DMS153 treated with DMSO at 0.1 percent for 48 hours (cell line): Measurements from ENCODE around the gene ENAH.
"Not testable (repeated sequence)": the region's sequence is repeated elsewhere in the genome, so short reads cannot be mapped to it uniquely, and the experiment has no call there.

ENCODE experiments used
- DNase-seq: peaks from one replicate; lab custom pipeline; 2025; ENCODE audit not compliant: unreplicated experiment; lab: John Stamatoyannopoulos, UW

Gene ENAH

GRCh38 chr1:225474986-225475820, 177.7 kb downstream of the ENAH start:
- DNase-seq, result peak; percentile 85

- no peak for DNase-seq
Observed at GRCh38 chr1:225474439-225474985, 178.4 kb downstream of the ENAH start.

GRCh38 chr1:225473676-225474438, 179.1 kb downstream of the ENAH start:
- DNase-seq, result not testable (repeated sequence)

GRCh38 chr1:225473266-225473665, 179.7 kb downstream of the ENAH start:
- DNase-seq, result not testable (repeated sequence)

- DNase-seq, result no peak
Observed at GRCh38 chr1:225471453-225472301, 181.2 kb downstream of the ENAH start.

- no peak for DNase-seq
Observed at GRCh38 chr1:225471109-225471452, 181.8 kb downstream of the ENAH start.

- DNase-seq, result no peak
Observed at GRCh38 chr1:225470211-225471108, 182.5 kb downstream of the ENAH start.

GRCh38 chr1:225469051-225469450, 183.9 kb downstream of the ENAH start:
- DNase-seq, result no peak

GRCh38 chr1:225468270-225469020, 184.5 kb downstream of the ENAH start:
- no peak for DNase-seq

- peak; percentile 48 for DNase-seq
Observed at GRCh38 chr1:225467193-225468020, 185.5 kb downstream of the ENAH start.

- no peak for DNase-seq
Observed at GRCh38 chr1:225466848-225467192, 186.1 kb downstream of the ENAH start.

GRCh38 chr1:225465793-225466517, 187.0 kb downstream of the ENAH start:
- DNase-seq, result no peak

- no peak for DNase-seq
Observed at GRCh38 chr1:225464851-225465792, 187.8 kb downstream of the ENAH start.

- DNase-seq, result peak; percentile 83
Observed at GRCh38 chr1:225462714-225463574, 190.0 kb downstream of the ENAH start.

- DNase-seq, result no peak
Observed at GRCh38 chr1:225462429-225462713, 190.6 kb downstream of the ENAH start.
